Fibroblast of gingiva (primary cell): ENCODE measurements around the gene UBR2.
"Not testable (repeated sequence)": the region's sequence is repeated elsewhere in the genome, so short reads cannot be mapped to it uniquely, and the experiment has no call there.

Experiments
- DNase-seq: peaks from one replicate; pipeline ENCODE4 v3.0.0-alpha.2; 2011; ENCODE audit warnings: low read depth

The UBR2 gene

GRCh38 chr6:42727627-42728026, 163.8 kb downstream of the UBR2 start:
- no peak for DNase-seq

GRCh38 chr6:42729731-42730130, 165.9 kb downstream of the UBR2 start:
- no peak for DNase-seq

GRCh38 chr6:42733867-42734481, 170.1 kb downstream of the UBR2 start:
- DNase-seq: not testable (repeated sequence)

- no peak for DNase-seq
Observed at GRCh38 chr6:42735976-42736375, 172.1 kb downstream of the UBR2 start.

- DNase-seq: peak; percentile 88
Observed at GRCh38 chr6:42740725-42741124, 176.9 kb downstream of the UBR2 start.

- DNase-seq: peak; percentile 53
Observed at GRCh38 chr6:42742116-42742894, 178.5 kb downstream of the UBR2 start.
